ENCODE data around the gene LTB.

GRCh38 chr6:31586599-31587281 lies 4.5 kb upstream of the LTB start:
- TF ChIP-seq CEBPB (IDR thresholded peaks at IDR 0.05) (no peak), USF1 (IDR thresholded peaks at IDR 0.05) (no peak), YY1 (IDR thresholded peaks at IDR 0.05; ENCODE audit: low read depth) (no peak), RAD21 (IDR thresholded peaks at IDR 0.05; ENCODE audit: low read depth) (no peak), EGR1 (IDR thresholded peaks at IDR 0.05) (no peak), NFIC (IDR thresholded peaks at IDR 0.05) (no peak), REST (IDR thresholded peaks at IDR 0.05; ENCODE audit: low read depth) (no peak), MAX (IDR thresholded peaks at IDR 0.05) (no peak), CREB1 (IDR thresholded peaks at IDR 0.05; ENCODE audit: low read depth) (no peak), EP300 (IDR thresholded peaks at IDR 0.05; ENCODE audit: borderline replicate concordance) (no peak), TCF12 (IDR thresholded peaks at IDR 0.05; ENCODE audit: low read depth) (no peak), TEAD4 (IDR thresholded peaks at IDR 0.05) (no peak), FOXM1 (IDR thresholded peaks at IDR 0.05; ENCODE audit: borderline replicate concordance, low read depth) (no peak)

Data from Ishikawa (cell line).